ENCODE data around the gene RASGEF1B.

DNA sequence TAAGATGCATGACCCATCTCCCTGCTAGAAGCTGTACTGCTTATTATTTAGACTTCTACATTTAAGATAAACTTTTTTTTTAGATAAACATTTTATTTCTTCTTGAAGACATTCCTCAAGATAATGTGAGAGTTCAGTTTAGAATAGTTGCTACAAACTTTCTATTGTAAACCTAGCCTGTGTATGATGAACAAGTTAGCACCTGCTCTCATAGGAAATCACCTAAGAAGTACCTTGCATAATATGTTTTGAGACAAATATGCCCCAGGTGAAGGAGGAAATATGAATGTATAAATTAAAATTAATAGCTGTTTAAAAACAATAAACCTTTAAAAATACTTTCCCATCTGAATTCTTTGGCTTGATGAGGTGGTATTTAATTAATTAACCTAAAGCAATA, 35.6 kb downstream of the RASGEF1B start:
- TF ChIP-seq, protein P1, sequence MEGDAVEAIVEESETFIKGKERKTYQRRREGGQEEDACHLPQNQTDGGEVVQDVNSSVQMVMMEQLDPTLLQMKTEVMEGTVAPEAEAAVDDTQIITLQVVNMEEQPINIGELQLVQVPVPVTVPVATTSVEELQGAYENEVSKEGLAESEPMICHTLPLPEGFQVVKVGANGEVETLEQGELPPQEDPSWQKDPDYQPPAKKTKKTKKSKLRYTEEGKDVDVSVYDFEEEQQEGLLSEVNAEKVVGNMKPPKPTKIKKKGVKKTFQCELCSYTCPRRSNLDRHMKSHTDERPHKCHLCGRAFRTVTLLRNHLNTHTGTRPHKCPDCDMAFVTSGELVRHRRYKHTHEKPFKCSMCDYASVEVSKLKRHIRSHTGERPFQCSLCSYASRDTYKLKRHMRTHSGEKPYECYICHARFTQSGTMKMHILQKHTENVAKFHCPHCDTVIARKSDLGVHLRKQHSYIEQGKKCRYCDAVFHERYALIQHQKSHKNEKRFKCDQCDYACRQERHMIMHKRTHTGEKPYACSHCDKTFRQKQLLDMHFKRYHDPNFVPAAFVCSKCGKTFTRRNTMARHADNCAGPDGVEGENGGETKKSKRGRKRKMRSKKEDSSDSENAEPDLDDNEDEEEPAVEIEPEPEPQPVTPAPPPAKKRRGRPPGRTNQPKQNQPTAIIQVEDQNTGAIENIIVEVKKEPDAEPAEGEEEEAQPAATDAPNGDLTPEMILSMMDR (IDR thresholded peaks at IDR 0.05) = no peak
- no peak for TF ChIP-seq POLR2A (IDR thresholded peaks at IDR 0.05)

All from vagina (tissue), 2 donors.